ENCODE results near the gene RNF145.
"Not testable (repeated sequence)": the region's sequence is repeated elsewhere in the genome, so short reads cannot be mapped to it uniquely, and the experiment has no call there.

Gene RNF145

GRCh38 chr5:159152876-159153275 lies 56.5 kb downstream of the RNF145 start:
- no peak for DNase-seq

- DNase-seq = no peak
Observed at GRCh38 chr5:159149085-159149484, 60.3 kb downstream of the RNF145 start.

- no peak for DNase-seq
Observed at GRCh38 chr5:159147976-159148375, 61.4 kb downstream of the RNF145 start.

GRCh38 chr5:159146839-159147238 lies 62.5 kb downstream of the RNF145 start:
- no peak for DNase-seq

- not testable (repeated sequence) for DNase-seq
Observed at GRCh38 chr5:159145160-159145559, 64.2 kb downstream of the RNF145 start.

- no peak for DNase-seq
Observed at GRCh38 chr5:159139802-159140201, 69.6 kb downstream of the RNF145 start.

- no peak for DNase-seq
Observed at GRCh38 chr5:159135896-159136531, 73.3 kb downstream of the RNF145 start.

- DNase-seq = peak in 1 of 2 donors; percentile 56
Observed at GRCh38 chr5:159133041-159133741, 76.2 kb downstream of the RNF145 start.

- DNase-seq = no peak
Observed at GRCh38 chr5:159132429-159133040, 76.8 kb downstream of the RNF145 start.

- DNase-seq = no peak
Observed at GRCh38 chr5:159131951-159132350, 77.4 kb downstream of the RNF145 start.

- no peak for DNase-seq
Observed at GRCh38 chr5:159130871-159131270, 78.5 kb downstream of the RNF145 start.

- DNase-seq = no peak
Observed at GRCh38 chr5:159128070-159128541, 81.2 kb downstream of the RNF145 start.

GRCh38 chr5:159123700-159124099 lies 85.7 kb downstream of the RNF145 start:
- DNase-seq = no peak

- no peak for DNase-seq
Observed at GRCh38 chr5:159123189-159123588, 86.2 kb downstream of the RNF145 start.

GRCh38 chr5:159121061-159121460 lies 88.3 kb downstream of the RNF145 start:
- DNase-seq = no peak

GRCh38 chr5:159120446-159120845 lies 88.9 kb downstream of the RNF145 start:
- DNase-seq = peak in 1 of 2 donors; percentile 61

GRCh38 chr5:159119842-159120241 lies 89.5 kb downstream of the RNF145 start:
- not testable (repeated sequence) for DNase-seq

- not testable (repeated sequence) for DNase-seq
Observed at GRCh38 chr5:159118958-159119659, 90.2 kb downstream of the RNF145 start.

GRCh38 chr5:159113405-159113804 lies 95.9 kb downstream of the RNF145 start:
- no peak for DNase-seq

- DNase-seq = no peak
Observed at GRCh38 chr5:159112436-159112835, 96.9 kb downstream of the RNF145 start.

Data from CD4-positive, alpha-beta T cell treated with Interleukin-4 for 1 hour (primary cell).